Right kidney (tissue), 1 donor: ENCODE data around the gene STK25.
"Not testable (repeated sequence)": the region's sequence is repeated elsewhere in the genome, so short reads cannot be mapped to it uniquely, and the experiment has no call there.

ENCODE experiments used
- DNase-seq: peaks from one replicate; pipeline ENCODE4 v3.0.0-alpha.2; 2016

STK25 gene

DNA sequence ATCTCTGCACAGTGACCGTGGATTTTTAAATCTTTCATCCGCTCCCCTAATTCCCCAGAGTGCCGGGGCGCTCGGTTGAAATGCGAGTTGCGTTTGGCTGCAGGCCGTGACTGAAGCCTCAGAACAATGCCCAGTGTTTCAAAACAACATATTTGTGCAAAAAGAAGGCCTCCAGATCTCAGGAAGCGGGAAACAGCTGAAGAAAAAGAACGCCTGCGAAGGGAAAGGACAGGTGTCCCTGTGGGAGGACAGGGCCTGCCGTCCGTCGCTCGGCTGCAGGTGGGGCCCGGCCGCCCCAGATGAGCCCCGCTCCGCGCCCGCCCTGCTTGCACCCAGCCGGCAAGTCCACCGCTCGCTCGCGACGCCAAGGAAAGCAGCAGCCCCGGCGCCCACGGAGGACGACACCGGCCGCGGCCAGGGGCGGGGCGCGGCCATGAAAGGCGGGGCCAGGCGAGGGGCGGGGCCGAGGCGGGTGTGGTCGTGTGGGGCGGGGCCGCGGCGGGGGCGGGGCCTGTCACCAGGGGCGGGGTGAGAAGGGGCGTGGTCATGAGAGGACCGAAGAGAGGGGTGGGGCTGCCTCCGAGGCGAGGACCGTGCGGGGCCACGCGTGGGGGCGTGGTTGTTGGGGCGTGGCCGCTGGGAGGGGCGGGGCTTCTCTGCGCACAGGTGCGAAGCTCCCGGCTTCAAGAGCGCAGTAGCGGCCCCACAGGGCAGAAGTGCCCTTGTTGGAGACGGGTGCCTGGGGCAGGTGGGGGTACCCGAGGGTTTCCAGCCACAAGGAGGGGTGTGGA lies 32.6 kb upstream of the STK25 start:
- DNase-seq, result peak; percentile 57

- no peak for DNase-seq
Measured at GRCh38 chr2:241540401-241540770, 32.0 kb upstream of the STK25 start.

DNA sequence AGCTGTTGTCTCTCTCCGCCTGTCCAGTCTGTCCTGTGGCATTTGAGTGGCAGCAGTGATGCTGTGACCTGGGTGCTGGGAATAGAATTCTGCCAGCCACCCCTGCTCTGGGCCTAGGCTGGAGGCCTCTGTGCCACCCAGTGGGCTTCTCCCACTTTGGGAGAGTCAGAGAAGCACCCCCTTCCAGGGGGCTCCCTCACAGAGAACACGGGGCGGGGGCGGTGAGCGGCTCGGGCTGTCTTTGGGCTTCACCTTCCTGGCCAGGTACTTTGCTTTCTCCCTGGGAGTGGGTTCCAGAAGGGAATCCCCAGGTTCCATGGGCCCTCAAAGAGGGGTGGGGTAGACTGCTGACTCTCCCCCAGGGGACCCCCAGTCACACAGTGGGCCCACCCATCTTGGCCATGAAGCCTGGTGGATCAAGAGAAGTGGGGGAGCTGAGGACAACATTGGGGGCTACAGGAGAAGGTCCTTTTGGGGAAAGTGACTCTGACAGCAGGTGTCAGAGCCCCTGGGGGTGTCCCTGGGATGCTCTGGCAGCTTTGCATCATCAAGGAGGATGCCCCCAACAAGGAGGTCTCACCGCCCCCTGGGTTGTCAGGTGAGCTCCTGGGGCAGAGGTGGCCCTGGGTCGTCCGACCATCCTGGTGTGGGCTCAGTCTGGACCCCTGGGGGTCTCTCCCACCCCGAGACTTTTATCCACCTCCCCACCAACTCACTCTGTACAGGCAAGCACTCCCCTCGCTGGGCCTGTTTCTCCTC lies 31.4 kb upstream of the STK25 start:
- DNase-seq, result no peak

- no peak for DNase-seq
Measured at GRCh38 chr2:241538838-241539615, 30.6 kb upstream of the STK25 start.

DNA sequence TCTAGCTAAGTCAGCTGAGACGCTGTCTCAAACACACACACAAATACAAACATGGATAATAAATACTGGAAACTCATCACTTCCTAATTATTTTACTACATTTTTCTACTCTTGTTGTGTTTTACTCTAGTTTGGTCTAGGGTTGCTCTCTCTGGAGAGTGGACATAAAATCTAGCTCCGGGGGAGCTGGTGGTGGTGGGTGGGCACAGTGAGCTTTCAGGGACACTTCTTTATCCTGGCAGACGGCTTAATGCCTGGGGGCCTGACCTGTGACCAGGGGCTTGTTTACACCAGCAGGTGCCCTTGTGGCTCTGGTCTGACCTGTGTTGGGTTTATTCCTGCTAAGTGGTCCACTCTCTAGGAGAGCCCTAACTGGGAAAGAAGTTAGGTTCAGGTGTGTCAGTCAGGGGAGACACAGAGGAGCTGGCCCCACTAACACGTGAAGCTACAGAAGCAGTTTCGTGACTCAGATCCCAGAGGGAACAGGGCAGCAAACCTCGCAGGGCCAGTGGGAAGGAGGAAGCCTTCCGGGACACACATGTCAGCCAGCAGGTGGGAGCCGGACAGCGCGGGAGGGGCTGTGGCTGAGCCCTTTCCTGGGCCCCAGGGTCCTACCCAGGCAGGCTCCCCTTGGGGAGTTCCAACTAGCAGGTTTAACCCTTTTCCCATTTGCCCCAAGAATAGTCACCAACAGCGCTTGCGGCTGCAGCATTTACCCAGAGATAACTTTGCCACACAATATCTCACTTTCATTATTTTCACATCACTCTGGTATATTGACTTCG lies 27.7 kb upstream of the STK25 start:
- DNase-seq, result no peak

- DNase-seq, result no peak
Measured at GRCh38 chr2:241534701-241535375, 26.5 kb upstream of the STK25 start.

GRCh38 chr2:241534293-241534692 lies 25.9 kb upstream of the STK25 start:
- no peak for DNase-seq

DNA sequence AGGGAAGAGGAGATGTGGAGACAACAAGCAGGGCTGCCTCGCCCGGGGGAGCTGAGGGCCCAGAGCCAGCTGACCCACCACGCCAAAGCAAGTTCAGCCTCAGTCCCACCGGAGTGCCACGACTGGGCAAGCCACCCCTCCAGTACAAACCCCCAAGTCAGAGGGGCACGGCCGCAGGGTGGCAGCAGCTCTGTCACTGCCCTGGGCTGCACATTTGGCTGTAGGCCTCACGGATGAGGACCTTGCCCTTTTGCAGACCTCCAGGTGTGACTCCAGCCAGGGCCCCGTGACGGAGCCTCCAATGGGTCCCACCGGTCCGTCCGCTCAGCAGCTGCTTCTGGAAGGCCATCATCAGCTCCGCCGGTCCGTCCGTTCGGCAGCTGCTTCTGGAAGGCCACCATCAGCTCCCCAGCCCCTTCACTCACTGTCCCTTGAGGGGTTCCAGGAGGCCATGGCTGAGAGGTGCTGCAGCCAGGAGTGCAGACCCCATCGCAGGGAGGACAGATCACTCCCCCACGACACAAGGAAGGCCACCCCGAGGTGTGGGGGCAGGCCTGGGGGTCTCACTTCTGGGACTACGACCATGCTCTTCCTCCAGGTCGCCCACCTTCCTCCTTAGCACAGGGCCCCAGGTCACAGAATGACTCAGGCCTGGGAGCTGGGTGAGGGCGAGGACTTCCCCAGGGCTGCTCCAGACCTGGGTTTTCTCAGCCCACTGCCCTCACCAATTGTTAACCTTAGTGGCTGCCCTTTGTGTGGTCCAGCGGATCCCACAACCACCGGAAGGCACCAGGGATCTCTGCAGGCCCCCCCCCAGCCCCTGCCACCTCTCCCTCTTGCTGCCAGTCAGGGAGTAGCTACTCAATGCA lies 24.6 kb upstream of the STK25 start:
- DNase-seq, result no peak

DNA sequence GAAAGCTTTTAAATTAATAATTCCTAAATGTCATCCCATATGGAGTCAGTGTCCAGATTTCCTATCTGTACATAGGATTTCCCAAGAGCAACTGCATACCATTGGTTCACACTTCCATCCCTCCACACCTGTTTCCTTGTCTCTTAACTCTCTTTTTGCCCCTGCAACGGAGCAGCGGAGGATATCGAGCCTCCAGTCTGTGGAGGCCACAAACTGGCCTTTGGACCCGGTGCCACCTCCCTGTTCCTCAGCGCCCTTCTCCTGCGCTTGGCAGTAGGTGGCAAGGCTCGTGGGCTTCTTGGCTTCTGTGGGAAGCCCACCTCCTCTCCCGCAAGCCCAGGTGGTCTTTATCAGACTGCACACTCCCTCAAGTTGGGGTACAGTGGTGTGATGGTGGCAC lies 23.8 kb upstream of the STK25 start:
- DNase-seq, result no peak

GRCh38 chr2:241531161-241531722 lies 22.9 kb upstream of the STK25 start:
- DNase-seq, result no peak

GRCh38 chr2:241530571-241530970 lies 22.2 kb upstream of the STK25 start:
- DNase-seq, result no peak

DNA sequence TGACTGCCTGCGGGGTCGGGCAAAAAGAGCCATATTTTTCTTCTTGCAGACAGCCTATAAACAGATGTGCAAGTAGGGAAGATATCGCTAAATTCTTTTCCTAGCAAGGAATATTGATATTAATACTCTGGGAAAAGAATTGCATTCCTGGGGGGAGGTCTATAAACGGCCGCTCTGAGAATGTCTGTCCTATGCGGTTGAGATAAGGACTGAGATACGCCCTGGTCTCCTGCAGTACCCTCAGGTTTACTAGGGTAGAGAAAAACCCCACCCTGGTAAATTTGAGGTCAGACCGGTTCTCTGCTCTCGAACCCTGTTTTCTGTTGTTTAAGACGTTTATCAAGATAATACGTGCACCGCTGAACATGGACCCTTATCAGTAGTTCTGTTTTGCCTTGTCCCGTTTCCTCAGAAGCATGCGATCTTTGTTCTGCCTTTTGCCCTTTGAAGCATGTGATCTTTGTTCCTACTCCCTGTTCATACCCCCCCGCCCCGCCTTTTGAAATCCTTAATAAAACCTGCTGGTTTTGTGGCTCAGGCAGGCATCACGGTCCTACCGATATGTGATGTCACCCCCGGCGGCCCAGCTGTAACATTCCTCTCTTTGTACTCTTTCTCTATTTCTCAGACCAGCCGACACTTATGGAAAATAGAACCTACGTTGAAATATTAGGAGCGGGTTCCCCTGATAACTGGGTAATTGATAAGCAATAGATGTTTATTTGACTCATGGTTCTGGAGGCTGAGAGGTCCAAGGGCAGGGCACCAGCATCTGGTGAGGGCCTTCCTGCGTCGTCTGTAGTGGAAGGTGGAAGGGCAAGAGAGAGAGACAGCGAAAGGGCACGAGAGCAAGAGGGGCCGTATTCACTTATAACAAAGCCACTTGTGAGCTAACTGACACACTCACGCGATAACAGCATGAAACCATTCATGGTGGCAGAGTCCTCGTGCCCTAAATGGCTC lies 17.7 kb upstream of the STK25 start:
- DNase-seq, result not testable (repeated sequence)

DNA sequence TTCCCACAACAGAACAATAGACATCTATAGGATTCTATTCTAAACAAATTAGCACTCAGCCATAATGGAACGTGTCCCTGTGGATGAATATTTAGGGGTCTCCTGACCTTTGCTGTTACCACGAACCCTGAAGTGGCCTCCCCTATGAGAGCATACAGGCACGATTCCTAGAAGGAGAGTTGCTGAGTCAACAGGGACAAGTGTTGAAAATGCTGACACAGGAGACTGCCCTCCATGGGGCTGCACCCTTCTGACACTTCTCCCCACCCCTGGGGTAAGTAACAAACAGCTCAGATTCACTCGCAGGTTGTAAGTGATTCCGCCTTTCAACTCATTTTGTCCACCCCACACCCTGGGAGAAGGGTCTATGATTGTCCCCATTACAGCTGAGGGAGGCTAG lies 14.1 kb upstream of the STK25 start:
- DNase-seq, result no peak

GRCh38 chr2:241519669-241520068 lies 11.3 kb upstream of the STK25 start:
- DNase-seq, result no peak

- DNase-seq, result no peak
Measured at GRCh38 chr2:241517297-241517696, 8.9 kb upstream of the STK25 start.

GRCh38 chr2:241516520-241516965 lies 8.2 kb upstream of the STK25 start:
- DNase-seq, result no peak

- DNase-seq, result no peak
Measured at GRCh38 chr2:241514986-241515737, 6.8 kb upstream of the STK25 start.

DNA sequence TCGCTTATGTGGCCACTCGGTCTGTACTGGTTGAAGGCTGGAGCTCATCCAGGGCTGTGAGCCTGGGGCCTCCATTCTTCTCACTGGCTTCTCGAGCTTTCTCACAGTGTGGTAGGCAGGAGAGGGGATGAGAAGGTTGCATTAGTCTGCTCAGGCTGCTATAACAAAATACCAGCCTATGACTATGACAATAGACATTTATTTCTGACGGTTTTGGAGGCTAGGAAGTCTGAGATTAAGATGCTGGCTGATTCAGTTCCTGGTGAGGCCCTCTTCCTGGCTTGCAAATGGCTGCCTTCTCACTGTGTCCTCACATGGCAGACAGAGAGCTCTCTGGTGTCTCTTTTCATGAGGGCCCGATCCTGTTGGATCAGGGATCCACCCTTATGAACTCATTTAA lies 6.2 kb upstream of the STK25 start:
- DNase-seq, result no peak
